Testis (tissue), 3 donors: ENCODE results near the gene BPIFA2. TPM values are rescaled to one million over a fixed set of nuclear protein-coding genes. Genes with fewer than 3 reads are reported as not detected.
A peak's percentile ranks its signal among the peaks of the same experiment; 100 is the strongest.

Experiments
- DNase-seq: peaks from one replicate; pipeline ENCODE4 v3.0.0-alpha.2; 2019
- H3K27ac ChIP-seq, 2 donors: fragments of 200-600 bp; sonication (generic); one replicate each; pipeline ENCODE4 v1.5.1; 2019
- H3K27me3 ChIP-seq: fragments of 200-600 bp; sonication (generic); one replicate; pipeline ENCODE4 v1.5.1; 2019
- H3K36me3 ChIP-seq: fragments of 200-600 bp; sonication (generic); one replicate; pipeline ENCODE4 v1.5.1; 2017; ENCODE audit warnings: low read depth; ENCODE audit errors: missing control alignments
- H3K4me1 ChIP-seq: fragments of 200-600 bp; sonication (generic); one replicate; pipeline ENCODE4 v1.5.1; 2019
- H3K4me3 ChIP-seq, 2 donors: fragments of 200-600 bp; sonication (generic); one replicate each; pipeline ENCODE4 v1.5.1; 2017 to 2019
- H3K9me3 ChIP-seq: fragments of 200-600 bp; sonication (generic); one replicate; pipeline ENCODE4 v1.5.1; 2017
- POLR2A ChIP-seq: fragments of 450-650 bp; IDR thresholded peaks from one replicate; pipeline ENCODE4 v1.6.1; 2017; ENCODE audit warnings: antibody characterized with exemption, mild to moderate bottlenecking, moderate library complexity
- WGBS, 2 donors: methylation state at CpG; one replicate each; pipeline ENCODE4 v1.1.5; 2018; 5-methylcytosine and 5-hydroxymethylcytosine counted together
- intact Hi-C: fragments of 100-400 bp; cut with DNase I; formaldehyde crosslinking; loops from one replicate; pipeline ENCODE4 v1.15.1; 2023; ENCODE audit warnings: low total_unique reads
- polyA plus RNA-seq: library from polyadenylated mRNA; stranded (reverse); fragments of 350-450 nt; fragmentation: Illumina TruSeq; extraction: RNeasy Lipid Tissue Mini Kit (QIAGEN cat#74804); gene quantifications from one replicate; pipeline ENCODE4 v1.2.3, GENCODE V29; 2014; ENCODE audit warnings: low read depth, low replicate concordance; ENCODE audit not compliant: insufficient read depth
- total RNA-seq, 2 donors: library from RNA; depleted of rRNA; stranded (reverse); fragments of >200 nt; gene quantifications; one replicate each; pipeline ENCODE4 v1.2.3, GENCODE V29; 2016
- TF ChIP-seq, protein P1 (sequence below), 3 experiments: fragments of 450-650 bp in 2 of 3; fragments of 200-600 bp in 1 of 3; sonication (generic) in 1 of 3; IDR thresholded peaks; one replicate each; pipeline ENCODE4 v1.5.1; 2016 to 2019; ENCODE audit warnings: antibody characterized with exemption in 3 of 3, mild to moderate bottlenecking in 2 of 3, moderate library complexity in 1 of 3

BPIFA2 gene
- total and polyA plus RNA-seq, 3 donors from 2014 or later, result 1.3 to 1.4 TPM; not detected in 1

DNA sequence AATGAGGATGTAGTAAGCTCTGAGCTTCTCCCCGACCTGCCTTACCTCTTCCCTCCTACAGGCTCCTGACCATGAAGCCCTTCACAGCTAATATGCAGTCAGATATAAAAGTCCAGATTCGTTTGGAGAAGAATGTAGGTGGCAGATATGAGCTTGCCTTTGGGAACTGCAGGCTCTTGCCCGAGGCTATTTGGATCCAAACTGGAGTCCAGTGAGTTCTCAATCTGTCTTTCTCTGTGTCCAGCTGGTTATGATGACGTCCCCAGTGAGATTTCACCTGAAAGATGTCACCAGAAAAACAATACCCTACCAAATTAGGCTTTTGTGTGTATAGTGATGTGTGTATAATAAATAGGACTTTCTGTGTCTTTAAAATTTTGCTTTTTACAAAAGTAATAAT lies 34.5 kb downstream of the BPIFA2 start:
- no peaks in the 10 kb centered on the region for H3K27me3 ChIP-seq
- H3K9me3 ChIP-seq, result no peaks in the 10 kb centered on the region
- H3K36me3 ChIP-seq, result no peaks in the 10 kb centered on the region
- no peak overlapping the region for H3K27ac ChIP-seq
- WGBS, 2 donors, result 57 to 66% methylated on average over 4 of the region's 4 CpGs
- TF ChIP-seq POLR2A, result no peak
- TF ChIP-seq, protein P1, sequence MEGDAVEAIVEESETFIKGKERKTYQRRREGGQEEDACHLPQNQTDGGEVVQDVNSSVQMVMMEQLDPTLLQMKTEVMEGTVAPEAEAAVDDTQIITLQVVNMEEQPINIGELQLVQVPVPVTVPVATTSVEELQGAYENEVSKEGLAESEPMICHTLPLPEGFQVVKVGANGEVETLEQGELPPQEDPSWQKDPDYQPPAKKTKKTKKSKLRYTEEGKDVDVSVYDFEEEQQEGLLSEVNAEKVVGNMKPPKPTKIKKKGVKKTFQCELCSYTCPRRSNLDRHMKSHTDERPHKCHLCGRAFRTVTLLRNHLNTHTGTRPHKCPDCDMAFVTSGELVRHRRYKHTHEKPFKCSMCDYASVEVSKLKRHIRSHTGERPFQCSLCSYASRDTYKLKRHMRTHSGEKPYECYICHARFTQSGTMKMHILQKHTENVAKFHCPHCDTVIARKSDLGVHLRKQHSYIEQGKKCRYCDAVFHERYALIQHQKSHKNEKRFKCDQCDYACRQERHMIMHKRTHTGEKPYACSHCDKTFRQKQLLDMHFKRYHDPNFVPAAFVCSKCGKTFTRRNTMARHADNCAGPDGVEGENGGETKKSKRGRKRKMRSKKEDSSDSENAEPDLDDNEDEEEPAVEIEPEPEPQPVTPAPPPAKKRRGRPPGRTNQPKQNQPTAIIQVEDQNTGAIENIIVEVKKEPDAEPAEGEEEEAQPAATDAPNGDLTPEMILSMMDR (IDR thresholded peaks at IDR 0.05), result no peak
- DNase-seq, result no peak
- H3K4me3 ChIP-seq, result no peak overlapping the region
- intact Hi-C loops, result no loop called here
- H3K4me1 ChIP-seq, result no peaks in the 10 kb centered on the region

DNA sequence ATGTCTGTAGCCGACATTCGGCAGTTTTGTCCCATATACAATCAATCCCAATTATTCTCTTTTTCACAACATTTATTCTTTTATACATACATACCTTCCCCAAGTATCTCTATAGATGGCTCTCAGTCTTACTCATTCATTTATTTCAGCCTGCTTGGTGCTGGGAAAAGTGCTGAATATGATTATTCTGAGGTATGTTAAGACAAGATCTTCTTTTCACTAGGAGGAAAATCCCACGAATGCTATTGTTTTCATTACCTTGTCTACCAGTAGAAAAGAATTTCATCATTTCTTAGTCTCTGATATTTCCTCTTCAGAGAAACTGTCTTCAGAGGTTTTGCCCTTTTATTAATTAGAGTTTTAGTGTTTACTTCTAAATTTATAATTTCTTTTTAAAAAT lies 35.5 kb downstream of the BPIFA2 start:
- Histone ChIP-seq H3K4me1 (no peaks in the 10 kb centered on the region), H3K27ac (no peak overlapping the region), H3K9me3 (no peaks in the 10 kb centered on the region), H3K27me3 (no peaks in the 10 kb centered on the region), H3K36me3 (no peaks in the 10 kb centered on the region), H3K4me3 (no peak overlapping the region)
- TF ChIP-seq, protein P1 (IDR thresholded peaks at IDR 0.05), result no peak
- TF ChIP-seq POLR2A, result no peak
- 88 to 93% methylated on average over 3 of the region's 3 CpGs for WGBS, 2 donors
- intact Hi-C loops, result no loop called here
- DNase-seq, result no peak

DNA sequence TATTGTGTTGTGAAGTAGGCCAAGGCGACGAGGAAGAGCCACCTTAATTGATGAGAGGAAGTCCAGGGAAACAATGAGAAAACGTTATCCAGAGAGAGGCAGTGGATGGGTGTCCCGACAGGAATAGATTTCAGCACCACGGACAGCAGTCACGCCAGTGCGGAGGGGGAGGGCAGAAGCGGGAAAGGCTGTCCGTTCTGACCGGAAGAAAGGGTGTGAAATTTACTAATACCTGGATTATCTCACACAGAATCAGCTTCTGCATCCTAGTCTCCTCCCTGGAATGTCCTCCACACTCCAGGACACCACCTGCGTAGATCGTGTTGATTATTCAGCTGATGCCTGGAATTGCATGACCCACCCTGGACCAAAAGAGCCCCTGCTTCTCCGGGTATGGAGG lies 41.8 kb downstream of the BPIFA2 start:
- Histone ChIP-seq H3K4me1 (peaks cover 4% of the 10 kb centered on the region), H3K4me3 (no peak overlapping the region), H3K9me3 (no peaks in the 10 kb centered on the region), H3K27me3 (no peaks in the 10 kb centered on the region), H3K27ac (no peak overlapping the region), H3K36me3 (no peaks in the 10 kb centered on the region)
- no peak for TF ChIP-seq POLR2A
- TF ChIP-seq, protein P1 (IDR thresholded peaks at IDR 0.05), result no peak
- peak; percentile 85 for DNase-seq
- 1 to 5% methylated on average over 13 of the region's 13 CpGs for WGBS, 2 donors
- intact Hi-C loops, result no loop called here

DNA sequence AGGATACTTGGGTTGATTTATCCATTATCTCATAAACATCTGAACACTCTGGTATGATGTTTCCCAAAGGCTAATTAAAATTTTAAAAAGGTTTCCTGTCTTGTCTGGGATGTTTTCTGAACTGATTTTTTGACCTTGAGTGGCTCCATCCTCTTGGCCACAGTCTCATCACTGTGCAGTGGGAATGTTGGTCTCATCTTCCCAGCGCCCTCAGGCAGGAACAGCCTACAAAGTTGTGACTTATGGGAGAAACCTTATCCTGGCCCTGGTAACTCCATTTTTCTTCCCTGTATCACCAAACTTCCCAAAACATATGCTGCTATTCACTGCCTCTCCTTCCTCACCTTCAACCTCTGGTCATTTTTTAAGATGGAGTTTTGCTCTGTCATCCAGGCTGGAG lies 42.4 kb downstream of the BPIFA2 start:
- DNase-seq, result no peak
- Histone ChIP-seq H3K36me3 (no peaks in the 10 kb centered on the region), H3K27ac (no peak overlapping the region), H3K4me3 (no peak overlapping the region), H3K4me1 (peaks cover 4% of the 10 kb centered on the region), H3K9me3 (no peaks in the 10 kb centered on the region), H3K27me3 (no peaks in the 10 kb centered on the region)
- 13 to 30% methylated on average over 1 of the region's 1 CpG for WGBS, 2 donors
- intact Hi-C loops, result no loop called here
- TF ChIP-seq, protein P1 (IDR thresholded peaks at IDR 0.05), result no peak
- TF ChIP-seq POLR2A, result no peak

DNA sequence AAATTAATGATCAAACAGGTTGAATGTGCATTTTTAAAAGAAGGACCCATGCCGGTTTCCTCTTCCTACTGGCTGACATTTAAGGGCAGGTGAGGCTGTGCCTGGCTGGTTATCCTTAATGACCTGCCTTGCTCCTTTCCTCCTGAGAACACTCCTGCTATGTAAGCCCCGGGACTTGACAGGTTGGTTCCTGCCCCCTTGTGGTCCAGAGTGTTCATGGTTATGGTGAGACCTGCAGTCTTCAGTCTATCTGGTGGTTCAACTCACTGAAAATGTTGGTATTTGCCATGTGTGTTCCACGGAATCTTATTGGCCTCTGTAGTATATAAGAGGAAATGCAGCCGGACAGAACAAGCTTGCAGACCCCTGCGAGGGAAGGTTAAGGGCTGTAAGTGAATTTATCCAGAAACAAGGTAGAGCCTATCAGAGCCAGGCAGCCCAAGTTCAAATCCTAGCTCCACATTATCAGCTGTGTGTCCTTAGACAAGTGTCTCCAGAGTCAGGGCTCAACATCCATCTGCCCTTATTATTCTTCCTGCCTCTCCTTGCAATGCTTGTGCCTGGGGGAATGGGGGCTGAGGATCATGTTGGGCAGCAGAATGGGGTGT lies 44.0 kb downstream of the BPIFA2 start:
- Histone ChIP-seq H3K36me3 (no peaks in the 10 kb centered on the region), H3K4me1 (peaks cover 4% of the 10 kb centered on the region), H3K27me3 (no peaks in the 10 kb centered on the region), H3K9me3 (no peaks in the 10 kb centered on the region), H3K27ac (no peak overlapping the region), H3K4me3 (no peak overlapping the region)
- peak; percentile 86 for DNase-seq
- TF ChIP-seq, protein P1 (IDR thresholded peaks at IDR 0.05), result peak; percentile 37 to 43 (median 40)
- no peak for TF ChIP-seq POLR2A
- WGBS, 2 donors, result 36 to 39% methylated on average over 5 of the region's 5 CpGs
- intact Hi-C loops, result no loop called here
